Measurements from ENCODE around the gene FHOD3. TPM values are rescaled to one million over a fixed set of nuclear protein-coding genes. Genes with fewer than 3 reads are reported as not detected.
A peak's percentile ranks its signal among the peaks of the same experiment; 100 is the strongest.

The FHOD3 gene
- total RNA-seq, 6 experiments from 2014 or later = 0.44 to 1.2 (median 0.62) TPM

DNA sequence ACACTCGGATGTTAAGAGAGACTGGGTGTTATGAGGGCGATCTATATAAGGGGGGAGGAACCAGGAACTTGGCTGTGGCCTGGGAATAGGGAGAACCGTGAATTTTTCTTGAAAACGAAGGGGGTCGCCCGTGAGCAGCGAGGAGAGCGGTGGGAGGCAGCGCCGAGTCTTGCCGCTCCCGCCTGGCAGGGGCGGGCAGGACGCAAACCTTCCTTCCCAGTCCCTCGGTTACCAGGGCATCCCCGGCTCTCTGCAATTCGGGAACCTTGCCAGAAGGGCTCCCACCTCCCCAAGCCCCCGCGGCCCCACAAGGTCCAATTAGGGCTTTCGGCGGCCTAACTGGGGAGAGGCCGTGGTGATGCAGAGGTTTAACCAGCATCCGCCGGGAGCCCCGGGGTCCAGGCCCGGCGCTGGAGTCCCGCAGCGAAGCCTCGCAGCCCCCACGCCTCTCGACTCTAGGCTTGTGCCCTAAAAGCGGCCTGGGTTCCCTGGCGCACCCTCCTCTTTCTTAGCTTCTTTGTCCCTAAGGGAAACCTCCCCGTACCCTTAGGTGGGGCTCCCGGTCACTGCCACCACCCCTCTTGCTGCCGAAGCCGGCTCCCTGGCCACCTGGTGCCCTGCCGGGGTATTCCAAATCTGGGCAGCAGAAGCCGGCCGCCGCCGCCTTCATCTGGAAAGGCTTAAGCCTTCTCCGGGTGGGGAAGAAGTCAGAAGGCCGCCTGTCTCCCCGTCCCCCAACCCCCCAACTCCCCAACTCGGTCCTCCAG lies 680 bp upstream of the FHOD3 start:
- Histone ChIP-seq H3K9me3 (no peaks in the 10 kb centered on the region), H3K4me3 (peak overlapping the region; percentile 34 to 55 (median 54)), H3K4me1 (peaks cover 0 to 13% (median 3%) of the 10 kb centered on the region in 4 donors), H3K27ac (peak overlapping the region in 1 of 3 donors; percentile 26), H3K27me3 (peaks cover 0 to 6% of the 10 kb centered on the region in 2 donors), H3K36me3 (no peaks in the 10 kb centered on the region)
- TF ChIP-seq POLR2A (IDR thresholded peaks at IDR 0.05) = no peak
- peak in 3 of 4 donors; percentile 29 to 36 (median 30) for TF ChIP-seq CTCF (IDR thresholded peaks at IDR 0.05)
- ATAC-seq = peak; percentile 45 to 69 (median 58)
- peak in 2 of 3 donors; percentile 48 to 61 for DNase-seq
- WGBS (ENCODE audit: insufficient coverage, low coverage, low lambda C conversion rate, missing lambda C conversion rate) = 2% methylated on average over 28 of the region's 47 CpGs
- intact Hi-C loops (cut with DNase I) = no loop called here

- TF ChIP-seq POLR2A (IDR thresholded peaks at IDR 0.05) (no peak), CTCF (IDR thresholded peaks at IDR 0.05) (no peak)
- intact Hi-C loops (cut with DNase I) = no loop called here
- WGBS (ENCODE audit: insufficient coverage, low coverage, low lambda C conversion rate, missing lambda C conversion rate) = 9% methylated on average over 9 of the region's 67 CpGs
- peak in 1 of 4 donors; percentile 13 for ATAC-seq
- Histone ChIP-seq H3K27me3 (peaks cover 0 to 6% of the 10 kb centered on the region in 2 donors), H3K27ac (no peak overlapping the region), H3K9me3 (no peaks in the 10 kb centered on the region), H3K4me3 (peak overlapping the region; percentile 35 to 55 (median 54)), H3K36me3 (no peaks in the 10 kb centered on the region), H3K4me1 (peaks cover 0 to 13% (median 3%) of the 10 kb centered on the region in 4 donors)
- DNase-seq = no peak
Observed at GRCh38 chr18:36298126-36298741, 721 bp downstream of the FHOD3 start.

GRCh38 chr18:36299015-36299414 lies 1.5 kb downstream of the FHOD3 start:
- Histone ChIP-seq H3K27ac (no peak overlapping the region), H3K27me3 (peaks cover 0 to 6% of the 10 kb centered on the region in 2 donors), H3K4me3 (no peak overlapping the region), H3K4me1 (peaks cover 0 to 13% (median 3%) of the 10 kb centered on the region in 4 donors), H3K36me3 (no peaks in the 10 kb centered on the region), H3K9me3 (no peaks in the 10 kb centered on the region)
- ATAC-seq = no peak
- intact Hi-C loops (cut with DNase I) = no loop called here
- TF ChIP-seq CTCF (IDR thresholded peaks at IDR 0.05) = no peak
- no peak for TF ChIP-seq POLR2A (IDR thresholded peaks at IDR 0.05)
- DNase-seq = no peak
- WGBS (ENCODE audit: insufficient coverage, low coverage, low lambda C conversion rate, missing lambda C conversion rate) = 78% methylated on average over 5 of the region's 6 CpGs

DNA sequence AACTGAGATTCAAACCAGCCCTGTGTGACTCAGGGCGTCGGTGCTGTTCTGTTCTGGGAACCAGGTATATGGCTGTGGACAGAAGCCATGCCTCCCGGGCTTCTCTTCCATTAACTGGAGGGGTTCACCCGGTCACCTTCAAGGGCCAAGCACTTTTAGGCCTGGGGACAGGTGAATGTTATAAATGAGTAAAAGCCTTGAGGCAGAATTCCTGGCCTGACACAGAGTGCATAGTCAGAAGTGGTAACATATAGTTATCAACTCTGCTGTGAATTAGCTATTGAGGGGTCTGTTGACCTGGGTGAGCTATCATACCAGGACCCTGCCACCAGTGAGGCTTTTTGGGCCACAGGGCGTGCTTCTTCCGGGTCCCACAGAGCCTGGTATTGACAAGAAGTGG lies 2.7 kb downstream of the FHOD3 start:
- Histone ChIP-seq H3K4me1 (peaks cover 0 to 13% (median 3%) of the 10 kb centered on the region in 4 donors), H3K9me3 (no peaks in the 10 kb centered on the region), H3K36me3 (no peaks in the 10 kb centered on the region), H3K27ac (no peak overlapping the region), H3K27me3 (peaks cover 0 to 6% of the 10 kb centered on the region in 2 donors), H3K4me3 (no peak overlapping the region)
- ATAC-seq (no peak), DNase-seq (no peak)
- WGBS (ENCODE audit: insufficient coverage, low coverage, low lambda C conversion rate, missing lambda C conversion rate) = 81% methylated on average over 4 of the region's 6 CpGs
- TF ChIP-seq POLR2A (IDR thresholded peaks at IDR 0.05) = no peak
- TF ChIP-seq CTCF (IDR thresholded peaks at IDR 0.05) = no peak
- intact Hi-C loops (cut with DNase I) = no loop called here
